Measurements from ENCODE around the gene TMEM175. TPM values are rescaled to one million over a fixed set of nuclear protein-coding genes. Genes with fewer than 3 reads are reported as not detected.

TMEM175 gene
- total and polyA plus RNA-seq, 2 of the 8 experiments (the other 6 are each of a cell fraction or from before 2014, with no cell fraction given), result 4.9 to 20.7 TPM

DNA sequence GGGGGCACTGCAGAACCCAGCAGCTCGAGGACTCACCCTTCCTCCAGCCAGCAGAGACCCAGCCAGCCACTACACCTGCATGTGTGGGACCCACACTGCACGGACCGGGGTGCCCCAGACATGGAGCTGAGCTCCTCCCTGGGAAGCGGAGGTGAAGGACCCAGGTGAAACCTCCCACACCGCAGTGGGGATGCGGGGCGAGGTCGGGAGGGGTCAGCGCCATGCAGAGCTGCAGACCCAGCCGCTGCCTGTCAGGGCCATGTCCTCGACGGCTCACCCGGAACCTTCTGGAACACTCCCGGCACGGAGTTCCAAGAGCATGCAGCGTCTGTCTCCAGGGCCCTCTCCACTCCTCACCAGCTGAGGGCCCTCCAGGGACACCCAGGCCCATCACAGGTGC lies 42.7 kb upstream of the TMEM175 start (continued):
- TF ChIP-seq TEAD4 (IDR thresholded peaks at IDR 0.05; ENCODE audit: low read depth, low read length), result no peak
- TF ChIP-seq JUND (IDR thresholded peaks at IDR 0.05; ENCODE audit: low read length), result no peak
